Ecto neural progenitor cell (in vitro differentiated cells): ENCODE data around the gene PAWR.
"Not testable (repeated sequence)": the region's sequence is repeated elsewhere in the genome, so short reads cannot be mapped to it uniquely, and the experiment has no call there.

Experiments used
- DNase-seq: peaks from one replicate; pipeline ENCODE4 v3.0.0-alpha.2; 2018; ENCODE audit warnings: low spot score

PAWR gene

DNA sequence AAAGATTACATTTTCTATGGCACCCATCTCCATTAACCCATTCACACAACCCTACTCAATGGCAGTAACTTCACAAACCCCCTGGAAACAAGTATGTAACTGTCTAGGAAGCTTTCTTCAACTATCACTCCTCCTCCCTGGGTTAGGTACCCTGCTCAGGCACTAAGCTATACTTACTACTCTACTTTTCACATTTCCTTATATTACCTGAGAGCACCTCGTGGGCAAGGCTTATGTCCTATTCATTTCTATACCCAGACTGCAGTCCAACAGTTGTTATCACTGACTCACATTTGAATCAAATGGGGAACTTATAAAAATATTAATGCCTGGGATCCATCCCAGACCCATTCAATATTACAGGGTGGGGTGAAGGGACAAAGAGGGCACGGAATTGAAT, 4.6 kb downstream of the PAWR start:
- DNase-seq: no peak

GRCh38 chr12:79685068-79685467, 5.7 kb downstream of the PAWR start:
- no peak for DNase-seq

DNA sequence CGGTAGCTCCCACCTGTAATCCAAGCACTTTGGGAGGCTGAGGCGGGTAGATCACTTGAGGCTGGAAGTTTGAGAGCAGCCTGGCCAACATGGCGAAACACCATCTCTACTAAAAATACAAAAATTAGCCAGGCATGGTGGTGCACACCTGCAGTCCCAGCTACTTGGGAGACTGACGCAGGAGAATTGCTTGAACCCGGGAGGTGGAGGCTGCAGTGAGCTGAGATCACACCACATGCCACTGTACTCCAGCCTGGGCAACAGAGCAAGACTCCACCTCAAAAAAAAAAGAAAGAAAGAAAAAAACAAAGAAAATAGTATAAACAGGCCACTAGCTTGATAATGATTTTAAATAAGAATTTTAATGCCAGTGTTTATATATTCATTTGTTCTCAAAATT, 6.4 kb downstream of the PAWR start:
- not testable (repeated sequence) for DNase-seq

DNA sequence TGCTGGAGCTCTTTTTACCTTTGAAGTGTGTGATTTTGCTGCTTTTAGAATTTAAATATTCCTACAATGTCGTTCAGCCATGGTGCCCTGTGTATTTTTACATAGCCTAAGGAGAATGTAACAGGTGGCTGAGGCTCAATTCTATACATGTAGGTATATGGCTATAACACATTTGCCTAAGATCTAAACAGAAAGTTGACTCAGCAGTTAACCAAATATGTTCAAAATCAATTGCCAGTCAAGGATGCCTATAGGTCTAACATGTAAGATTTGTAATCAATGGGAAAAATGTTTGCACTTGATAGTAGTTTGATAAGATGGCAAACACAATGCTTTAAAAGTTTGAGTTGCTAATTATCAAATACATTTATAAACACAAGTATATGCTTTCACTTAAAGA, 8.2 kb downstream of the PAWR start:
- no peak for DNase-seq

DNA sequence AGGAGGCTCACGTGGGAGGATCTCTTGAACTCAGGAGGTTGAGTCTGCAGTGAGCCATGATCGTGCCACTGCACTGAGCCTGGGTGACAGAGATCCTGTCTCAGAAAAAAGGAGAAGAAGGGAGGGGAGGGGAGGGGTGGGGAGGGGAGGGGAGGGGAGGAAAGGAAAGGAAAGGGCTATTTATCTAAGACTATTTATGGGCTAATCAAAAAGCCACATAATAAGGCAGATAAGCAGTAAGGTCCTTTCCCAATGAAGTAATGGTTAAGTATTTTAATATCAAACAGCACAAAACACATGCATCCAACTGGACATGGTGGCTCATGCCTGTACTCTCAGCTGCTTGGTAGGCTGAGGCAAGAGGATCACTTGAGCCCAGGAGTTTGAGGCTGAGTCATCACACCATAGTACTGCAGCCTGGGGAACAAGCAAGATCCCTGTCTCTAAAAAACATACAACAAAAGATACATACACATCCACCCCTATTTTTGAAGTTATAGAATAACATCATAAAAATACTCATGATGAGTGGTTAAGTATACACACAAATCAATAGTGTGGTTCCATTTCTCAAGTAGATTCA, 9.7 kb downstream of the PAWR start:
- DNase-seq: no peak

- no peak for DNase-seq
Measured at GRCh38 chr12:79680051-79680450, 10.7 kb downstream of the PAWR start.

- DNase-seq: no peak
Measured at GRCh38 chr12:79678306-79678705, 12.5 kb downstream of the PAWR start.

DNA sequence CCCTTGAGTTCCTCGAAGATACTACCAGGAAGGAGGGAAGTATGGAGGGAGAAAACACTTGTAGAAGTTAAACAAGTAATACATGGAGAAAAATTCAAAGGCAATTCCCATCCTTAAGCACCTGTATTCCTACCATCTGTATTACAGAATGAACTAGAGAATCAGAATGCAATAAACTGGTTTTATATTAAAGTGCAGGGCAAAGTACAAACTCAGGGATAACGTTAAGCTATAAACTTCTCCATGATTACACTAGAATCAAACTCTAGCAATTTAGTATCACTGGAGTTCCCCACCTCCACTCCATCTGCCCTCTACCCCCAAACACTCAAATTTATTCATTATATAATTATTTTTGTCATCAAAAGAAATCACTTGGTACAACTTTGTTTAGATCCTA, 13.1 kb downstream of the PAWR start:
- no peak for DNase-seq

GRCh38 chr12:79676579-79676978, 14.2 kb downstream of the PAWR start:
- DNase-seq: no peak

DNA sequence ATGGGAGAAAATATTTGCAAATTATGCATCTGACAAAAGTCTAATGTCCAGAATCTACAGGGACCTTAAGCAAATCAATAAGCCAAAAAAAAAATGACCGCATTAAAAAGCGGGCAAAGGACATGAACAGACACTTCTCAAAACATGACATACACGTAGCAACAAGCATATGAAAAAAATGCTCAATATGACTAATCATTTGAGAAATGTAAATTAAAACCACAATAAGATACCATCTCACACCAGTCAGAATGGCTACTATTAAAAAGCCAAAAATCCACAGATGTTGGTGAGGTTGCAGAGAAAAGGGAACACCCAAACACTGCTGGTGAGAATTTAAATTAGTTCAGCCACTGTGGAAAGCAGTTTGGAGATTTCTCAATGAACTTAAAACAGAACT, 16.1 kb downstream of the PAWR start:
- no peak for DNase-seq

DNA sequence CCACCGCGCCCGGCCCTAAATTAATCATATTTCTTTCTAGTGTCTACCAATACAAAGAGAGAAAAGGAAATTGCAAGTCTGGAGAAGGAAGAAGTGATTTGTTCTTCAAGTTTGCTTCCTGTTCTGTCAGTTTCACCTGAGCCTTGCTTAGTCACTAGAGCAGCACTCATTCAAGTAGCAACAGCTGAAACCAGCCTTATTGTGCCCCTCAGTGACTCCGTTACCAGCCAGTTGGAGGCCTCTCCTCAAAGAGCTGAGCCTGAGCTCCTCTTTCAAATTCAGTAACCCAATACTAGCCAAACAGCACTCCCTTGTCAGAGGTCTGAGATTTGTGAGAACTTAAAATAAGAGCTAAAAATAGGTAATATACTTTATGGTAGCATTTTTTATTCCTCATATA, 17.4 kb downstream of the PAWR start:
- no peak for DNase-seq

DNA sequence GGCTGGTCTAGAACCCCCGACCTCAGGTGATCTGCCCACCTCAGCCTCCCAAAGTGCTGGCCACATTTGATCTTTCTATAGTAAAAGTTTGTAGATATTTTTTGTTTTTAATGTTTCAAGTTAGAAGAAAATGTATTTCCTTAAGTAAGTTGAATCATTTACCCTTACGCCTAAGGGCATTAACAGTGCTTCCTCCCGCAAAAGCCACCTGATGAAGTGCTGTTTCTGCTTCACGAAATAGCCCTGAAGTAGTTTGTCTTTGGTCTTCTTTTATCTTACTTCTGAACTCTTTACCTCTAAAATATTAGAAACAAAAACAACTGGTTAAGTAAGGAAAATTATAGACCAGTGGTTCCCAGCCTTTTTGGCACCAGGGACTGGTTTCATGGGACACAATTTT, 22.7 kb downstream of the PAWR start:
- no peak for DNase-seq

GRCh38 chr12:79665212-79665887, 25.4 kb downstream of the PAWR start:
- no peak for DNase-seq

DNA sequence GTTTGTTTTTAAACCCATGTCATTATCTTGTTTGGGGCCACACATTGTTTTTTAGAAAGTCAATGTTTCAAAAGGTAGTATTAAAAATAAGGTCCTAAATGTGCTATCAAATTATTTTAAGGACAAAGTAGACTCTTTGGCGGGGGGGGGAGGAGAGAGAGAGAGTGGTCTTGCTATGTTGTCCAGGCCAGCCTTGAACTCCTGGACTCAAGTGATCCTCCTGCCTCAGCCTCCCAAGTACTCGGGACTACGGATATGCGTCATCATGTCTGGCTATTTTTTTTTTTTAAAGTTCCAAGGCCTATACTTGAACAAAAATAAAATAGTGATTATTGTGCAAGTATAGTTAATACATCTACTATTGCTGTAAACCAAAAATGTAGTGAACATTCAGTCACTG, 26.2 kb downstream of the PAWR start:
- no peak for DNase-seq

GRCh38 chr12:79662046-79662811, 28.5 kb downstream of the PAWR start:
- no peak for DNase-seq

- DNase-seq: no peak
Measured at GRCh38 chr12:79661629-79662028, 29.1 kb downstream of the PAWR start.

GRCh38 chr12:79659961-79660431, 30.8 kb downstream of the PAWR start:
- DNase-seq: no peak

- no peak for DNase-seq
Measured at GRCh38 chr12:79658221-79658620, 32.5 kb downstream of the PAWR start.

DNA sequence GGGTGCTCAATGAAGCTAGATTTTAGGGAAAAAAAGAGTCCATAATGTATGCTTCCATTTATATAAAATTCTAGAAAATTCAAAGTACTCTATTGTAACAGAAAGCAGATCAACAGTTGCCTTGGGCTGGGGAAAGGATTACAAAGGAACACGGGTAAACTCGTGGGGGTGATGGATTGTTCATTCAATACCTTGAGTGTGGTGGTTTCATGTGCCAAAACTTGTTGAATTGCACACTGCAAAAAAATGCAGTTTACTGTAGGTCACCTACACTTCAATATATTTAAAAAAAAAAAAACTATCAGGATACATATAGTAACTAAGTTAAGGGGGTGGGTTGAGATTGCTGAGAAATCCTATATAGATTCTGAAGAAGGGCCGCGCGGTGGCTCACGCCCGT, 33.6 kb downstream of the PAWR start:
- no peak for DNase-seq

- no peak for DNase-seq
Measured at GRCh38 chr12:79655036-79655435, 35.7 kb downstream of the PAWR start.

DNA sequence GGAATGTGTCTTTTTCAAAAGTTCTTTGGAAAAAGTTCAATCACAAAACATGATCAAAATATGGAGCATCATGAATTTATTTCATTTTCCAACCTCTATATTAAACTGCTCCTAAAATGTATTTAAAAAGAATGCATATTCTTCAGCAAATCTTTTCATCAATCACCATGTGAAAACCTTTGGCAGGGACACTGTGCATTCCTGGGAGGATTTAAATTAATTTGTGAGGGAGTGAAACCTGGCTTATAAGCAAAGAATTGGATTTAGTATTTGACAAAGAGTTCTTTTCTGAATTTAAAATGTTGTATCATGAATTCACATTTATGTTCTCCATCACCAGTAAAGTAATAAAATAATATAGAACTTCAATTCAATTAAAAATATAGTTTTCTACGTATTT, 38.2 kb downstream of the PAWR start:
- no peak for DNase-seq

DNA sequence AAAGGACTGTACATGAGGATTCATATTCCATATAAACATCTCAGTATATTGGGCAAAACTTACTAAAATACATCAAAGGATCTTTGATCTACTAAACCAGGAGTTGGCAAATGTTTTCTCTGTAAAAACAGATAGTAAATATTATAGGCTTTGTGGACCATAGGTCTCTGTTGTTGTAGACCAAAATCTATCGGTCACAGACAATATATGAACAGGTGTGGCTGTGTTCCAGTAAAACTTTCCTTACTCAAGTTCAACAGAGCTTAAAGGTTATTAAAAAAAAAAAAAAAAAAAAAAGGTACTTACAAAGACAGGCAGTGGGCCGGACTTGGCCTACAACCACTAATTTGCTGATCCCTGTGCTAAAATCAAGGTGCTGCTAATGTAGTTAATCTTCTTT, 40.3 kb downstream of the PAWR start:
- no peak for DNase-seq

GRCh38 chr12:79648881-79649280, 41.9 kb downstream of the PAWR start:
- DNase-seq: no peak
